ENCODE results near the gene CNTROB.

The CNTROB gene

DNA sequence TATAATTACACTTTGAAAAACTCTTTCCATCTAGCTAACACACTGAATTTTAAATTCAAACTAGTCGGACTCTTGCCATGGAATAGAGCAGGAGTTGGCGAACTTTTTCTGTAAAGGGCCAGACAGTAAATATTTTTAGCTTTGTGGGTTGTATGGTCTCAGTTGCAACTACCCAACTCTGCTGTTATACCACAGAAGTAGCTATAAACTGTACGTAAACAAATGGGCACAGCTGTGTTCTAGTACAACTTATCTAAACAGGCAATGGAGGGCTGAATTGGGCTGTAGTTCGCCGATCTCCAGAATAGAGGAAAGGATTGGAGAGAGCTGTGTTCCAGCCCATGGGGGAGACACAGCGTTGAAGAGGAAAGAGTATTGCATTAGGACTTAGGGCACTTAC is 8.7 kb downstream of the CNTROB start:
- no peak overlapping the region for H3K4me3 ChIP-seq (ENCODE audit: control insufficient read depth, low read depth, low read length)
- DNase-seq (ENCODE audit: low read depth): no peak
- TF ChIP-seq, protein P1, sequence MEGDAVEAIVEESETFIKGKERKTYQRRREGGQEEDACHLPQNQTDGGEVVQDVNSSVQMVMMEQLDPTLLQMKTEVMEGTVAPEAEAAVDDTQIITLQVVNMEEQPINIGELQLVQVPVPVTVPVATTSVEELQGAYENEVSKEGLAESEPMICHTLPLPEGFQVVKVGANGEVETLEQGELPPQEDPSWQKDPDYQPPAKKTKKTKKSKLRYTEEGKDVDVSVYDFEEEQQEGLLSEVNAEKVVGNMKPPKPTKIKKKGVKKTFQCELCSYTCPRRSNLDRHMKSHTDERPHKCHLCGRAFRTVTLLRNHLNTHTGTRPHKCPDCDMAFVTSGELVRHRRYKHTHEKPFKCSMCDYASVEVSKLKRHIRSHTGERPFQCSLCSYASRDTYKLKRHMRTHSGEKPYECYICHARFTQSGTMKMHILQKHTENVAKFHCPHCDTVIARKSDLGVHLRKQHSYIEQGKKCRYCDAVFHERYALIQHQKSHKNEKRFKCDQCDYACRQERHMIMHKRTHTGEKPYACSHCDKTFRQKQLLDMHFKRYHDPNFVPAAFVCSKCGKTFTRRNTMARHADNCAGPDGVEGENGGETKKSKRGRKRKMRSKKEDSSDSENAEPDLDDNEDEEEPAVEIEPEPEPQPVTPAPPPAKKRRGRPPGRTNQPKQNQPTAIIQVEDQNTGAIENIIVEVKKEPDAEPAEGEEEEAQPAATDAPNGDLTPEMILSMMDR (conservative IDR thresholded peaks at IDR 0.05; ENCODE audit: control insufficient read depth, insufficient read depth, low read depth, low read length): no peak

GRCh38 chr17:7943291-7943690 is 11.3 kb downstream of the CNTROB start:
- no peak overlapping the region for H3K4me3 ChIP-seq (ENCODE audit: control insufficient read depth, low read depth, low read length)
- no peak for DNase-seq (ENCODE audit: low read depth)
- TF ChIP-seq, protein P1 (conservative IDR thresholded peaks at IDR 0.05; ENCODE audit: control insufficient read depth, insufficient read depth, low read depth, low read length): no peak

- DNase-seq (ENCODE audit: low read depth): no peak
- TF ChIP-seq, protein P1 (conservative IDR thresholded peaks at IDR 0.05; ENCODE audit: control insufficient read depth, insufficient read depth, low read depth, low read length): no peak
Measured at GRCh38 chr17:7944326-7944725, 12.3 kb downstream of the CNTROB start.

GRCh38 chr17:7945651-7946050 is 13.6 kb downstream of the CNTROB start:
- no peak for DNase-seq (ENCODE audit: low read depth)
- no peak overlapping the region for H3K4me3 ChIP-seq (ENCODE audit: control insufficient read depth, low read depth, low read length)
- TF ChIP-seq, protein P1 (conservative IDR thresholded peaks at IDR 0.05; ENCODE audit: control insufficient read depth, insufficient read depth, low read depth, low read length): no peak

More at GRCh38 chr17:7944326-7944725, 12.3 kb downstream of the CNTROB start:
- no peak overlapping the region for H3K4me3 ChIP-seq (ENCODE audit: control insufficient read depth, low read depth, low read length)

DNA sequence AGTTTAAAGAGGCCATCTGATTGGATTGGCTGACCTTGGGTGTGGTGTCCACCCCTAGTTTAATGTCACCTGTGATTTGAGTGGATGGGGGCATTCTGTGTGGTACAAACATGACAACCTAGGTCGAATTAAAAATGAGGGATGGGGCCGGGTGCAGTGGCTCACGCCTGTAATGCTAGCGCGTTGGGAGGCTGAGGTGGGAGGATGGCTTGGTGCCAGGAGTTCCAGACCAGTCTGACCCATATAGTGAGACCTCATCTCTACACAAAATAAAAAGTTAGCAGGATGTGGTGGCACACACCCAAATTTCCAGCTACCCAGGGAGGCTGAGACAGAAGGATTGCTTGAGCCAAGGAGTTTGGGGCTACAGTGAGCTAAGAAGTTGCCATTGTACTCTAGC is 14.4 kb downstream of the CNTROB start:
- no peak for DNase-seq (ENCODE audit: low read depth)
- H3K4me3 ChIP-seq (ENCODE audit: control insufficient read depth, low read depth, low read length): no peak overlapping the region
- TF ChIP-seq, protein P1 (conservative IDR thresholded peaks at IDR 0.05; ENCODE audit: control insufficient read depth, insufficient read depth, low read depth, low read length): no peak

DNA sequence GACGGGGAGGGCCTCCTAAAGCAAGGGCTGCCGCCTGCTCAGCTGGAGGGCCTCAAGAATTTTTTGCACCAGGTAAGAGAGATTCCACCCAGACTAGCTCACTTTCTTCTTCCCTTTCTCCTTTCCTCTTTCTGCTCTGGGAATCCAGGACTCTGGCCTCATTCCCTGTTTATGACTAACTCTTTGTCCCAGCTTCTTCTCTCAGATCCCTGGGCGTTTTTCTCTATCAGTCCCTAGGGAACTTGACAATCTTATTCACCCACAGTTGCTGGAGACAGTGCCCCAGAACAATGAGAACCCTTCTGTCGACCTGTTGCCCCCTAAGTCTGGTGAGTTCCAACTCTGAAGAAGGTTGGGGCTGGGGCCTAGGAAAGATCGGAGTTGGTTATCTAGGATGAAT is 15.6 kb downstream of the CNTROB start:
- peak; percentile 30 for DNase-seq (ENCODE audit: low read depth)
- no peak overlapping the region for H3K4me3 ChIP-seq (ENCODE audit: control insufficient read depth, low read depth, low read length)
- TF ChIP-seq, protein P1 (conservative IDR thresholded peaks at IDR 0.05; ENCODE audit: control insufficient read depth, insufficient read depth, low read depth, low read length): no peak

DNA sequence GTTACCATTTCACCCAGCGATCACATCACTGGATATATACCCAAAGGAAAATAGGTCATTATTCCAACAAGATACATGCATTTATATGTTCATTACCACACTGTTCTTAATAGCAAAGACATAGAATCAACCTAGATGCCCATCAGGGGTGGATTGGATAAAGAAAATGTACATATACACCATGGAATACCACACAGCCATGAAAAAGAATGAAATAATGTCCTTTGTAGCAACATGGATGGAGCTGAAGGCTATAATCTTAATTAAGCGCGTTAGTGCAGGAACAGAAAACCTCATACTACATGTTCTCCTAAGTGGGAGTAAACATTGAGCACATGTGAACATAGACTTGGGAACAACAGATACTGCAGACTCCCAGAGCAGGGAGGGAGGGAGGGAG is 18.6 kb downstream of the CNTROB start:
- DNase-seq (ENCODE audit: low read depth): no peak
- TF ChIP-seq, protein P1 (conservative IDR thresholded peaks at IDR 0.05; ENCODE audit: control insufficient read depth, insufficient read depth, low read depth, low read length): no peak
- no peak overlapping the region for H3K4me3 ChIP-seq (ENCODE audit: control insufficient read depth, low read depth, low read length)

Data from fibroblast of mammary gland (primary cell).